ENCODE measurements around the gene SLC25A13.
"Not testable (repeated sequence)": the region's sequence is repeated elsewhere in the genome, so short reads cannot be mapped to it uniquely, and the experiment has no call there.

The SLC25A13 gene, protein sequence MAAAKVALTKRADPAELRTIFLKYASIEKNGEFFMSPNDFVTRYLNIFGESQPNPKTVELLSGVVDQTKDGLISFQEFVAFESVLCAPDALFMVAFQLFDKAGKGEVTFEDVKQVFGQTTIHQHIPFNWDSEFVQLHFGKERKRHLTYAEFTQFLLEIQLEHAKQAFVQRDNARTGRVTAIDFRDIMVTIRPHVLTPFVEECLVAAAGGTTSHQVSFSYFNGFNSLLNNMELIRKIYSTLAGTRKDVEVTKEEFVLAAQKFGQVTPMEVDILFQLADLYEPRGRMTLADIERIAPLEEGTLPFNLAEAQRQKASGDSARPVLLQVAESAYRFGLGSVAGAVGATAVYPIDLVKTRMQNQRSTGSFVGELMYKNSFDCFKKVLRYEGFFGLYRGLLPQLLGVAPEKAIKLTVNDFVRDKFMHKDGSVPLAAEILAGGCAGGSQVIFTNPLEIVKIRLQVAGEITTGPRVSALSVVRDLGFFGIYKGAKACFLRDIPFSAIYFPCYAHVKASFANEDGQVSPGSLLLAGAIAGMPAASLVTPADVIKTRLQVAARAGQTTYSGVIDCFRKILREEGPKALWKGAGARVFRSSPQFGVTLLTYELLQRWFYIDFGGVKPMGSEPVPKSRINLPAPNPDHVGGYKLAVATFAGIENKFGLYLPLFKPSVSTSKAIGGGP

DNA sequence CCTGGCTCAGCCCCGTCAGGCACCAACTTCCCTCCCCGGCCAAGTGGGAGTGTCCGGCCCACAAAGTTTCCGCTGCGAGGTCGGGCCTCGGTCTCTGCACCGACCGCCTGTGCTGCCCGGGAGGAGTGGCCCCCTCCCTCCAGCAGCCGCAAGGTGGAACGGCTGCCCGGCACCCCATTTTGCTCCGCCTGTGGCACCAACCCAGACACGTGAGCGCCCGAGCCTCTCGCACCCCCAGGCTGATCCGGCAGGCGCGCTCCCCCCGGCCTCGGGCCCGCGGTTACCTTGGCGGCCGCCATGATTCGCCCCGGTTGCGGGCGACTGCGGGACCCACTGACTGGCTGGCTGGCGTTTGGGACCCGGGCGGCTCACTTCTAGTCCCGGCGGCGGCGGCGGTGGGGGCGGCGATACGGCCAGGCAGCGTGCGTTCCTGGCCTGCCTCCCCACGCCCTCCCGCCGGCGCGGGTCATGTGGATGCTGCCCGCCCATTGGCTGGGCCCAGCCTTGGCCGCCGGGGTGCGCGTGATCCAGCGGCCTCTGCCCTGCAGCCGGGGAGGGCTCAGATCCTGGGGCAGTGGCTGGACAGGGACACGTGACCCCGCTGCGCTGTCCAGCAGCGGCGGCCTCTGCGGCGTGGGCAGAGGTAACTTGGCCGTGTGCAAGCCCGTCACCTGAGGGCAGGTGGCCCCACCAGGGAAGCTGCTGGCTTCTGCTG lies at the start of gene SLC25A13:
SLC25A13 (minus strand) TSS at position 441 of the 715 bp plus-strand sequence; CDS start at position 299, 142 bp downstream.
- POLR2A ChIA-PET, result no interaction called here
- no peak for DNase-seq (ENCODE audit: low read depth, low spot score)
- CTCF ChIA-PET, result no interaction called here
- peak within 1 kb of the TSS; percentile 82 for H3K4me3 ChIP-seq (ENCODE audit: low read depth, low read length)
- TF ChIP-seq, protein P1, sequence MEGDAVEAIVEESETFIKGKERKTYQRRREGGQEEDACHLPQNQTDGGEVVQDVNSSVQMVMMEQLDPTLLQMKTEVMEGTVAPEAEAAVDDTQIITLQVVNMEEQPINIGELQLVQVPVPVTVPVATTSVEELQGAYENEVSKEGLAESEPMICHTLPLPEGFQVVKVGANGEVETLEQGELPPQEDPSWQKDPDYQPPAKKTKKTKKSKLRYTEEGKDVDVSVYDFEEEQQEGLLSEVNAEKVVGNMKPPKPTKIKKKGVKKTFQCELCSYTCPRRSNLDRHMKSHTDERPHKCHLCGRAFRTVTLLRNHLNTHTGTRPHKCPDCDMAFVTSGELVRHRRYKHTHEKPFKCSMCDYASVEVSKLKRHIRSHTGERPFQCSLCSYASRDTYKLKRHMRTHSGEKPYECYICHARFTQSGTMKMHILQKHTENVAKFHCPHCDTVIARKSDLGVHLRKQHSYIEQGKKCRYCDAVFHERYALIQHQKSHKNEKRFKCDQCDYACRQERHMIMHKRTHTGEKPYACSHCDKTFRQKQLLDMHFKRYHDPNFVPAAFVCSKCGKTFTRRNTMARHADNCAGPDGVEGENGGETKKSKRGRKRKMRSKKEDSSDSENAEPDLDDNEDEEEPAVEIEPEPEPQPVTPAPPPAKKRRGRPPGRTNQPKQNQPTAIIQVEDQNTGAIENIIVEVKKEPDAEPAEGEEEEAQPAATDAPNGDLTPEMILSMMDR (IDR thresholded peaks at IDR 0.05; ENCODE audit: insufficient read depth, low read length, missing control alignments), result no peak

DNA sequence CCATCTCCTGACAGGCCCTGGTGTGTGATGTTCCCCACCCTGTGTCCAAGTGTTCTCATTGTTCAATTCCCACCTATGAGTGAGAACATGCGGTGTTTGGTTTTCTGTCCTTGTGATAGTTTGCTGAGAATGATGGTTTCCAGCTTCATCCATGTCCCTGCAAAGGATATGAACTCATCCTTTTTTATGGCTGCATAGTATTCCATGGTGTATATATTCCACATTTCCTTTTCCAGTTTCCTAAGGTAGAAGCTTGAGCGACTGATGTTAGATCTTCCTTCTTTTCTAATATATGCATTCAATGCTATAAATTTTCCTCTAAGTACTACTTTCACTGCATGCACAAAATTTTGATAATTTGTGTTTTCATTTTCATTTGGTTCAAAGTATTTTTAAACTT lies 44.0 kb upstream of the SLC25A13 start:
- DNase-seq (ENCODE audit: low read depth, low spot score); POLR2A ChIA-PET; CTCF ChIA-PET; H3K4me3 ChIP-seq (ENCODE audit: low read depth, low read length): not testable (repeated sequence)

DNA sequence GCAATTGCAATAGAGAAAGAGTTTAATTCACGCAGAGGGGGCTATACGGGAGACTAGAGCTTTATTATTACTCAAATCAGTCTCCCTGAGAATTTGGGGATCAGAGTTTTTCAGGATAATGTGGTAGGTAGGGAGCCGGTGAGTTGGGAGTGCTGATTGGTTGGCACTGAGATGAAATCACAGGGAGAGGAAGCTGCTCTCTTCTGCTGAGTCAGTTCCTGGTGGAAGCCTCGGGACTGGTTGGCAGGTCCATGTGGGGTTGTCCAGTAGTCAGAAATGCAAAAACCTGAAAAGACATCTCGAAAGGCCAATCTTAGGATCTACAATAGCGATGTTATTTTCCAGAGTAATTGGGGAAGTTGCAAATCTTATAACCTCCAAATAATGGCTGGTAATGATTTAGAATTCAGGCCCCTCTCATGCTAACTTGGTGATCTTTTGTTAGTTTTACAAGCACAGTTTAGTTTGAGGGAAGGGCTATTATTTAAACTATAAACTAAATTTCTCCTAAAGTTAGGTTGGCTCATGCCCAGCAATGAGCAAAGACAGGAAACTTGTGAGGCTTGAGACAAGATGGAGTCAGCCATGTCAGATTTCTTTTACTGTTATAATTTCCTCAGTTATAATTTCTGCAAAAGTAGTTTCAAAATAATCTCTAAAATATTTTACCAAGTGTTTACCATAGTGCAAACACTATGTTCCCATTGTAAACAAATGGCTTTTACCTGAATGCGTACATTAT lies 39.4 kb upstream of the SLC25A13 start:
- TF ChIP-seq, protein P1 (IDR thresholded peaks at IDR 0.05; ENCODE audit: insufficient read depth, low read length, missing control alignments), result no peak
- no peak for DNase-seq (ENCODE audit: low read depth, low spot score)

DNA sequence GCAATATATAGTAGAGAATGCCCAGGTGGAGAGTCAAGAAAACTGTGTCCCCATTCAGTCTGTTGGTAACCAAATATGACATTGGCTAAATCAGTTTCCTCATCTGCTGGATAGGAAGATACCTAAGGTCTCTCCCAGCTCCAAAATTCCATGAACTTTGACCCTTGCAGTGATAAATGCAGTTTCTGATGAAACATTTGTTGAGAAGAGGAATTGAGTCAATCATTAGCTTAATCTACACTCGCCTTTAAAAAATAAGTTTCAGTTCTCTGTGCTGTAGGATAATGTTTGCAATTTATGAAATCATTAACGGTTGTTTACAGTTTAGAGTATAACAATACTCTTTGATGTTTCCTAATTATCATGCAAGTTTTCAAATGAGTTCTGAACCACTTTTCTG lies 38.0 kb upstream of the SLC25A13 start:
- DNase-seq (ENCODE audit: low read depth, low spot score), result no peak
- CTCF ChIA-PET, result no interaction called here
- POLR2A ChIA-PET, result no interaction called here
- TF ChIP-seq, protein P1 (IDR thresholded peaks at IDR 0.05; ENCODE audit: insufficient read depth, low read length, missing control alignments), result no peak
- no peak overlapping the region for H3K4me3 ChIP-seq (ENCODE audit: low read depth, low read length)

More for the DNA sequence above, 39.4 kb upstream of the SLC25A13 start:
- CTCF ChIA-PET, result no interaction called here
- H3K4me3 ChIP-seq (ENCODE audit: low read depth, low read length), result no peak overlapping the region
- POLR2A ChIA-PET, result no interaction called here

DNA sequence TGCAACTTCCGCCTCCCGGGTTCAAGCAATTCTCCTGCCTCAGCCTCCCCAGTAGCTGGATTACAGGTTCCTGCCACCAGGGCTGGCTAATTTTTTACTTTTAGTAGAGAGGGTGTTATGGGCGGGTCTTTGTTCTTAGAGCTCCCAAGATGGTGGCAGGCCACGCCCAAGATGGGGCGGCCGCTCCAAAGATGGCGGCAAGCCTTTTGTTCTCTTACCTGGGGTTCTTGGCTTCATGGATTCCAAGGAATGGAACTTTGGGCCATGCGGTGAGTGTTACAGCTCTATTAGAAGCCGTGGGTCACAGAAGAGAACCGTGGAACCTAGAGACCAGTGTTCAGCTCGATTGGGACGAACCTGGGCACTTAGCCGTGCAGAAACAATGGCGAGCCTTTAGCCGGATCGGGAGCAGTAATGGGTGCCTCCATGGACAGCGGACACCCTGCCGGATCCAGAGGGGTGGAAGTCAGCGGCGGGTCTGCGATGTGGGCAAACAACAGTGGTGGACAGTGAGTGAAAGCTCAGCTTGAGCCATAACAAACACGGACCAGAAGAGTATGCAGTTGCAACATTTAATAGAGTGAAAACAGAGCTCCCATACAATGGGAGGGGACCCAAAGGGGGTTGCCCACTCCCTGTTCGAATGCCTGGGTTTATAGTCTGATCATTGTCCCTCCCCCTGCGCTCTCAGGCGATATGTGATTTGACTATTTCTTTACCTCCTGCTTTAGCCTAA lies 36.5 kb upstream of the SLC25A13 start:
- H3K4me3 ChIP-seq (ENCODE audit: low read depth, low read length); POLR2A ChIA-PET; CTCF ChIA-PET; DNase-seq (ENCODE audit: low read depth, low spot score): not testable (repeated sequence)

DNA sequence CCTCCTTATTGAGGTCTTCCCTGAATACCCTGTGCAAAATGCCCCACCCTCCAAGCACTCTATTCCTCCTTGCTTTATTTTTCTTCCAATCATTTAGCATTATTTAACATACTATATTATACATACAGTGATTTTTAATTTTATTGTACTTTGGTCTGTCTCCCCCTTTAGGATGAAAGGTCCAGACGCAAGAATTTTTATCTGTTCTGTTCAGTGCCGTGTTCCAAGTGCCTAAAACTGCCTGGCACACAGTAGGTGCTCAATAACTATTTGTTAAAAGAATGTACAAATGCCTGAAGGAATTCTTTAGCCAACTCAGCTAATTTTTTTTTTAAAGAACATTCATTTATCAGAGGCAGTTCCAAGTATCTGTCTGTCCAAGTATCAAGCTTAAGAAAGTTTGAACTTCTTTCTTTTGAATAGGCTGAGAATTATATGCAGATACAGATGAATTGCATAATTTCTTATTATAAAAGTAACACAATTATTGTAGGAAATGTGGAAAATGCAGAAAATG lies 34.1 kb upstream of the SLC25A13 start:
- TF ChIP-seq, protein P1 (IDR thresholded peaks at IDR 0.05; ENCODE audit: insufficient read depth, low read length, missing control alignments), result no peak
- no peak for DNase-seq (ENCODE audit: low read depth, low spot score)
- ChIA-PET CTCF (no interaction called here), POLR2A (no interaction called here)
- no peak overlapping the region for H3K4me3 ChIP-seq (ENCODE audit: low read depth, low read length)
